GM12892 (cell line): ENCODE measurements around the gene HK1.

ENCODE experiments used
- POLR2A ChIP-seq: IDR thresholded peaks from 2 replicates; pipeline ENCODE4 v1.6.1; 2011; ENCODE audit warnings: low read depth, low read length, control low read depth
- POLR2AphosphoS5 ChIP-seq: IDR thresholded peaks from 2 replicates; pipeline ENCODE4 v1.6.1; 2011; ENCODE audit warnings: low read depth, low read length, control low read depth

DNA sequence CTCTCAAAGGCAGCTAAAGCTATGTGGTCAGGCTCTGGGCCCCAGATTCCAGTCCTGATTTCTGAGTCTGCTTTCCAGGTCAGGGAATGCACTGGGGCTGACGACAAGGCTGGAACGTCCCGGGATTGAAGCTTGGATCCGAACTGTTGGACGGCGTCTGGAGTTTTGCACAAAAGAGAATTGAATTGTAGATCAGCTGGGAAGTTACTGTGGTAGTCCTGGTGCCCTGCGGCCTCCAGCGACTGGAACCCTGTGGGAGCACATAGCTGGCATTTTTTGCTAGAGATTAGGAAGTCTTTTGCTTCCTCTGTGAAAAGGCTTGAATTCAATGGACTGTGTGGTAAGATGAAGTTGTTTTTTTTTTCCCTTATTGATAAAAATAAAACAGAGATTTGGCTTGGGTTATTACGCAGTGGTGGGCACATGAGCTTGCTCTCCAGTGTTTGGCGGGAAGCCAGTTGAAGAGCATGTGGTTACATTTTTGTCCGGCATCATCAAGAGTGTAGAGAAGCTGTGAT lies at the start of gene HK1:
- TF ChIP-seq POLR2A (no peak), POLR2AphosphoS5 (no peak)
